ENCODE data around the gene PLXNA2. TPM values are rescaled to one million over a fixed set of nuclear protein-coding genes. Genes with fewer than 3 reads are reported as not detected.

PLXNA2 gene
- total and polyA plus RNA-seq, 2 donors (not counting 1 experiment from before 2014, with no cell fraction given), result 0.31 to 1.2 TPM

DNA sequence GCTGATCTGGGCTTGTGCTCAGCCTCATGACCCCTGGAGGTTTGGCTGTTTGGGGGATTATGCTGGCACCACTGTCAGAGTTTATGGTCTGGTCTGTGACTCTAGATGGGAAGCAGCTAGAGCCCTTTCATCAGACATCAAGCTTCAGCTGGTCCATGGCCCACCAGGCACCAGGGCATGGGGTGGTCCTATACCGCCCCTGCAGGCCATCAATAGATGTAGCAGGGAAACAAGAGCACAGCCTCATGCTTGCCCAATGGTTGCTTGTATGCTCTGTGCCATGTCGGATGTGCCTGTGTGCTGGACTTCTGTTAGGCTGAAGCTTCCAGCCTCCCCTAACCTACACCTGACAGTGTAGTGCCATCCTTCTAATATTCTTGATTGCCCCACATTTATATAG, 262.2 kb downstream of the PLXNA2 start:
- Histone ChIP-seq H3K4me1 (ENCODE audit: control insufficient read depth in 2 of 2, insufficient read depth in 2 of 2, low read length in 2 of 2) (no peaks in the 10 kb centered on the region), H3K4me3 (ENCODE audit: control extremely low read depth in 1 of 5, extremely low read depth in 1 of 5, insufficient read depth in 1 of 5, low read depth in 2 of 5, low read length in 4 of 5) (no peak overlapping the region), H2AFZ (ENCODE audit: insufficient read depth, low read depth, low read length, poor library complexity, severe bottlenecking) (no peak overlapping the region), H3K4me2 (replicated peaks; ENCODE audit: low read depth, low read length, poor library complexity, severe bottlenecking) (no peak overlapping the region), H3K9me3 (ENCODE audit: control extremely low read depth in 1 of 3, control insufficient read depth in 2 of 3, insufficient read depth in 1 of 3, low read length in 2 of 3) (no peaks in the 10 kb centered on the region), H3K27me3 (replicated peaks in 1 of 4; ENCODE audit: control extremely low read depth in 1 of 4, control insufficient read depth in 3 of 4, insufficient read depth in 4 of 4, low read length in 3 of 4) (peaks cover 0 to 5% (median 0%) of the 10 kb centered on the region in 4 experiments), H4K20me1 (ENCODE audit: control insufficient read depth, insufficient read depth, low read length, poor library complexity, severe bottlenecking) (no peaks in the 10 kb centered on the region), H3K27ac (ENCODE audit: low read length in 2 of 2) (no peak overlapping the region), H3K9ac (ENCODE audit: low read length) (no peak overlapping the region), H3K36me3 (replicated peaks in 1 of 2; ENCODE audit: control extremely low read depth in 1 of 2, control insufficient read depth in 1 of 2, extremely low read depth in 1 of 2, insufficient read depth in 2 of 2, low read length in 1 of 2) (no peaks in the 10 kb centered on the region), H3K79me2 (ENCODE audit: control insufficient read depth, insufficient read depth, low read length) (no peaks in the 10 kb centered on the region)
- Mint-ChIP-seq H3K4me1 (no peaks in the 10 kb centered on the region), H3K9me3 (ENCODE audit: insufficient read depth) (no peaks in the 10 kb centered on the region), H3K4me3 (no peak overlapping the region), H3K27me3 (peaks cover 17% of the 10 kb centered on the region), H3K27ac (no peak overlapping the region)
- ATAC-seq (ENCODE audit: low read depth), result peak; percentile 39
- intact Hi-C loops (cut with micrococcal nuclease), result no loop called here
- TF ChIP-seq EZH2 (IDR thresholded peaks at IDR 0.05; ENCODE audit: borderline replicate concordance, insufficient read depth, low read depth, low read length, poor library complexity, severe bottlenecking), result no peak
- TF ChIP-seq, protein P1, sequence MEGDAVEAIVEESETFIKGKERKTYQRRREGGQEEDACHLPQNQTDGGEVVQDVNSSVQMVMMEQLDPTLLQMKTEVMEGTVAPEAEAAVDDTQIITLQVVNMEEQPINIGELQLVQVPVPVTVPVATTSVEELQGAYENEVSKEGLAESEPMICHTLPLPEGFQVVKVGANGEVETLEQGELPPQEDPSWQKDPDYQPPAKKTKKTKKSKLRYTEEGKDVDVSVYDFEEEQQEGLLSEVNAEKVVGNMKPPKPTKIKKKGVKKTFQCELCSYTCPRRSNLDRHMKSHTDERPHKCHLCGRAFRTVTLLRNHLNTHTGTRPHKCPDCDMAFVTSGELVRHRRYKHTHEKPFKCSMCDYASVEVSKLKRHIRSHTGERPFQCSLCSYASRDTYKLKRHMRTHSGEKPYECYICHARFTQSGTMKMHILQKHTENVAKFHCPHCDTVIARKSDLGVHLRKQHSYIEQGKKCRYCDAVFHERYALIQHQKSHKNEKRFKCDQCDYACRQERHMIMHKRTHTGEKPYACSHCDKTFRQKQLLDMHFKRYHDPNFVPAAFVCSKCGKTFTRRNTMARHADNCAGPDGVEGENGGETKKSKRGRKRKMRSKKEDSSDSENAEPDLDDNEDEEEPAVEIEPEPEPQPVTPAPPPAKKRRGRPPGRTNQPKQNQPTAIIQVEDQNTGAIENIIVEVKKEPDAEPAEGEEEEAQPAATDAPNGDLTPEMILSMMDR (IDR thresholded peaks at IDR 0.05), result peak; percentile 28
- ChIA-PET CTCF (interaction anchor here (1.3 kb wide), 1 partner anchor 87 kb away, joined by 3 read pairs; no protein-coding TSS in a partner anchor), POLR2A (no interaction called here)
- no peak for DNase-seq
- 93% methylated on average over 2 of the region's 2 CpGs for WGBS (ENCODE audit: insufficient coverage)

DNA sequence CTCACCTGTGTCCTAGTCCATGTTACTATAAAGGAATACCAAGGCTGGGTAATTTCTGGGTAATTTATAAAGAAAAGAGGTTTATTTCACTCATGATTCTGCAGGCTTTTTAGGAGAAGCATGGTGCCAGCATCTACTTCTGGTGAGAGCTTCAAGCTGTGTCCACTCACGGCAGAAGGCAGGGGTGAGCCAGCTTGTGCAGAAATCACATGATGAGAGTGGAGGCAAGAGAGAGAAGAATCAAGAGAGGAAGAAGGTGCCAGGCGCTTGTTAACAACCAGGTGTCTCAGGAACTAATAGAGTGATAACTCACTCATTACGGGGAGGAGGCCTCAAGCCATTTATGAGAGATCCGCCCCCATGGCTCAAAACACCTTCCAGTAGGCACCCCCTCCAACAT, 265.7 kb downstream of the PLXNA2 start:
- no peaks in the 10 kb centered on the region for H3K36me3 ChIP-seq (replicated peaks in 1 of 2; ENCODE audit: control extremely low read depth in 1 of 2, control insufficient read depth in 1 of 2, extremely low read depth in 1 of 2, insufficient read depth in 2 of 2, low read length in 1 of 2)
- H3K4me1 ChIP-seq (ENCODE audit: control insufficient read depth in 2 of 2, insufficient read depth in 2 of 2, low read length in 2 of 2), result no peaks in the 10 kb centered on the region
- peaks cover 0 to 5% (median 1%) of the 10 kb centered on the region in 4 experiments for H3K27me3 ChIP-seq (replicated peaks in 1 of 4; ENCODE audit: control extremely low read depth in 1 of 4, control insufficient read depth in 3 of 4, insufficient read depth in 4 of 4, low read length in 3 of 4)
- no peak overlapping the region for H3K4me2 ChIP-seq (replicated peaks; ENCODE audit: low read depth, low read length, poor library complexity, severe bottlenecking)
- H3K9me3 Mint-ChIP-seq (ENCODE audit: insufficient read depth), result no peaks in the 10 kb centered on the region
- peaks cover 21% of the 10 kb centered on the region for H3K27me3 Mint-ChIP-seq
- no peaks in the 10 kb centered on the region for H3K79me2 ChIP-seq (ENCODE audit: control insufficient read depth, insufficient read depth, low read length)
- H3K9me3 ChIP-seq (ENCODE audit: control extremely low read depth in 1 of 3, control insufficient read depth in 2 of 3, insufficient read depth in 1 of 3, low read length in 2 of 3), result no peaks in the 10 kb centered on the region
- no peak overlapping the region for H3K4me3 Mint-ChIP-seq
- no peak overlapping the region for H3K9ac ChIP-seq (ENCODE audit: low read length)
- no peak overlapping the region for H3K4me3 ChIP-seq (ENCODE audit: control extremely low read depth in 1 of 5, extremely low read depth in 1 of 5, insufficient read depth in 1 of 5, low read depth in 2 of 5, low read length in 4 of 5)
- no peak for TF ChIP-seq EZH2 (IDR thresholded peaks at IDR 0.05; ENCODE audit: borderline replicate concordance, insufficient read depth, low read depth, low read length, poor library complexity, severe bottlenecking)
- TF ChIP-seq, protein P1 (IDR thresholded peaks at IDR 0.05), result no peak
- no peak overlapping the region for H2AFZ ChIP-seq (ENCODE audit: insufficient read depth, low read depth, low read length, poor library complexity, severe bottlenecking)
- no peak for ATAC-seq (ENCODE audit: low read depth)
- 89% methylated on average over 3 of the region's 4 CpGs for WGBS (ENCODE audit: insufficient coverage)
- no peaks in the 10 kb centered on the region for H3K4me1 Mint-ChIP-seq
- no peak overlapping the region for H3K27ac Mint-ChIP-seq
- ChIA-PET CTCF (interaction anchor here (0.6 kb wide), 1 partner anchor 31 kb away, joined by 4 read pairs; no protein-coding TSS in a partner anchor), POLR2A (no interaction called here)
- no peak for DNase-seq
- H4K20me1 ChIP-seq (ENCODE audit: control insufficient read depth, insufficient read depth, low read length, poor library complexity, severe bottlenecking), result no peaks in the 10 kb centered on the region
- intact Hi-C loops (cut with micrococcal nuclease), result no loop called here
- H3K27ac ChIP-seq (ENCODE audit: low read length in 2 of 2), result no peak overlapping the region
